HG03097 (cell line): Measurements from ENCODE around the gene IL17REL.

ENCODE experiments used
- ATAC-seq: cut with Tn5 transposase; IDR thresholded peaks from one replicate; pipeline ENCODE4 v1.9.1; 2021; ENCODE audit not compliant: unreplicated experiment, low FRiP score

Gene IL17REL

GRCh38 chr22:50012211-50013181 lies at the start of gene IL17REL:
Gene IL17REL, minus strand, starts transcription at chr22:50012765. Its CDS starts 119 bp downstream, at chr22:50012646.
- ATAC-seq: no peak

DNA sequence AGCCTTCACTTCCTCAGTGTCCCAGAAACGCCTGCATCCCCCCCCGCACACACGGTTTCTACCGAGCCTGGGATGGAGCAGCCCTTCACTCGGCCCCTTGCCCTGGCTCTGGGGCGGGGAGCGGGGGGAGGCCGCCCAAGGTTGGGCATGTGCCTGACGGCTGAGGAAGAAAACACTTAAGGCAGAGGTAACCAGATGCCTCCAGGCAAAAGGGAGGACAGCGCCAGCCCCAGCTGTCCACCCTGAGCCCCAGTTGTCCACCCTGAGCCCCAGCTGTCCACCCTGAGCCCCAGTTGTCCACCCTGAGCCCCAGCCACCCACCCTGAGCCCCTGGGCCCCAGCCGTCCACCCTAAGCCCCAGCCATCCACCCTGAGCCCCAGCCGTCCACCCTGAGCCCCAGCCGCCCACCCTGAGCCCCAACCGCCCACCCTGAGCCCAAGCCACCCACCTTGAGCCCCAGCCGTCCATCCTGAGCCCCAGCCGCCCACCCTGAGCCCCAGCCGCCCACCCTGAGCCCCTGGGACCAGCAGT lies 49.3 kb upstream of the IL17REL start:
- ATAC-seq: no peak

DNA sequence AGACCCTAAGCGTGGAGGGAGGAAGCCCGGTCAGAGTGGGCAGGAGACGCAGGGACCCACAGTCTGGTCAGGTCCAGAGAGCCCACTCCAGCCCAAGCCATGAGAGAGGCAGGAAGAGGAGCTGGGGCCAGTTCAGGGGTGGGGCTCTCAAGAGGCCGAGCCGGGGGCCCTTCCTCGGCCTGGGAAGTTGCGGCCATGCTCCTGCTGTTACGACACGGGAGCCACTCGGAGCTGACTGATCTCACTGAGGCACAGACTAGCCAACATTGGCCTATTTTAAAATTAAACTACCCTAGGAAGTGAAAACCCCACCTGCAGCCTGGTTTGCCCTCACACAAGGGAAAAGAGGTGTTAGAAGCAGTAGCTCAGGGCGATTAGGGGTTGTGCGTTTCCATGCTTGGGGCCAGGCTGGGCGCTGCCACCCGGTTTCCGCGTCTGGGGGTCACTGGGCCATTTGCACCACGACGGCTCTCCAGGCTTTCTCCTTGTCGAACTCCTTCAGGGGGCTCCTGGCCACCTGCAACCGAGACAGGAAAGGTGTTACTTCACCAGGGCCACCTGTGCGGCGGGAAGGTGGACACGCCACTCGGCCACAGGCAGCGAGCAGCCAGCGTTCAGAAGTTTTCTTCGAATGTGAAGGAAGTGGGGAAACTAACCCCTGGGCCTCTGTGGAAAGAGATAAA lies 48.7 kb upstream of the IL17REL start:
- ATAC-seq: no peak

DNA sequence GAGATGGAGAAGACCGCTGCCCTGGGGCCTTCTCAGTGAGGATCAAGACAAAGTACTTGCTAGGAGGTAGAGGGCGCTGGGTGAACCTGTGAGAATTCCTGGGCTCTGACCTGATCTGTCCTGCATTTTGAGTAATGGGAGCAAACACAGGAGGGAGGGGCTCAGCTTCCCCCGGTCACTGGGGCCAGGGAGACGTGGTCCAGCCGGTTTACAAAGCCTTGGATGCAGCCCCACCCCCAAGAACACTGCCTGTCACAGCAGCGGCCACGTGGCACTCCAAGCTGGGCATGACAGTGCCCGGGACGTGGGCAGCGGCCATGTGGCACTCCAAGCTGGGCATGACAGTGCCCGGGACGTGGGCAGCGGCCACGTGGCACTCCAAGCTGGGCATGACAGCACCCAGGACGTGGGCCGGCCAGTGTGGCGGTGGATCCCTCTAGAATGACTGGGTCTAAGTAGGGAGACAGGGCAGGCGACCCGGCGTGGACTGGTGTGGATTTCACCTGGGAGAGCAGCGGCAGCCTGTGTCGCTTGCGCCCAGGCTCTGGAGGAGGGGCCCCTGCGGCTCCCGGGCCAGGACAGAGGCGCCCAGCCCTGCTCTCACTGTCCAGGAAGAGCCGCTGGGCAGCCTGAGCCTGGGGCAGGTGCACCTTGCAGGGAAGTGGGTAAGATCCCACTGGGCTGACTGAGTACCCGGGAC lies 48.0 kb upstream of the IL17REL start:
- ATAC-seq: no peak

DNA sequence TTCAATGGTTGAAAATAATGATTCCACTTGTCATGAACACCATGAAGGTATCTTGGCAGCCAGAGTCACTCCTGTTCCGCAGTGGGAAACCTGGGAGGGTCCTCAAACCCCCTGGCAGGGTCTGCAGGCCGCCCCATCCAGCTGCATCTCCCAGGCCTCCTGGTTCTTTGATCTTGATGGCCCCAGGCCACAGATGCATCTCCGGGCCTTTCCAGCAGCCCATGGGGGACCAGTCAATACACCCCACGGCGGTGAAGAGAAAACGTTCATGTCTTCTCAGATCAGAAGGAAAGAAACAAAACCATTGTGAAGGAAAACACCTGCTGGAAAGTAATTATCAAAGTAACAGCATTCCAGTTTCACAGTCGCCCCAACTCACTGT lies 47.3 kb upstream of the IL17REL start:
- no peak for ATAC-seq

- ATAC-seq: no peak
These were observed 46.6 kb upstream of the IL17REL start for GRCh38 chr22:50058906-50059880.

- no peak for ATAC-seq
These were observed 45.7 kb upstream of the IL17REL start, which contains the start of gene TTLL8 for GRCh38 chr22:50058061-50058905. Gene TTLL8, minus strand, starts transcription at chr22:50058298.

- no peak for ATAC-seq
These were observed 44.9 kb upstream of the IL17REL start for GRCh38 chr22:50057278-50058060.

- no peak for ATAC-seq
These were observed 43.8 kb upstream of the IL17REL start for GRCh38 chr22:50056214-50056972.

GRCh38 chr22:50053861-50054260 lies 41.3 kb upstream of the IL17REL start:
- ATAC-seq: no peak

DNA sequence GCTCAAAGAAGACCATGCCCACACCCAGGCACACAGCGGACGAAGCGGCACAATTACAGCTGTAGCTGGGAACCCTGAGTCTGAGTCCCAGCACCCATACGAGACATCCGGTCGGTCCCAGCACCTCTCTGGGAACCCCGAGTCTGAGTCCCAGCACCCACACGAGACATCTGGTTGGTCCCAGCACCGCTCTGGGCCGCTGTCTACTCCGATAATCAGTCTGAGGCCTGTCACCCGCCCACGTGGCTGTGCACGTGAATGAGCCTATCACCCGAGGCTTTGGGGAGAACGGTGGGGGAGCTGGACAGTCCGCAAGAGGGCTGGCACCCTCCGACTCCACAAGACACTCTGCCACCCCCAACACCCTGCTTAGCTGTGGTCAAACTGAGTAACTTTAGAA lies 39.4 kb upstream of the IL17REL start:
- ATAC-seq: no peak

DNA sequence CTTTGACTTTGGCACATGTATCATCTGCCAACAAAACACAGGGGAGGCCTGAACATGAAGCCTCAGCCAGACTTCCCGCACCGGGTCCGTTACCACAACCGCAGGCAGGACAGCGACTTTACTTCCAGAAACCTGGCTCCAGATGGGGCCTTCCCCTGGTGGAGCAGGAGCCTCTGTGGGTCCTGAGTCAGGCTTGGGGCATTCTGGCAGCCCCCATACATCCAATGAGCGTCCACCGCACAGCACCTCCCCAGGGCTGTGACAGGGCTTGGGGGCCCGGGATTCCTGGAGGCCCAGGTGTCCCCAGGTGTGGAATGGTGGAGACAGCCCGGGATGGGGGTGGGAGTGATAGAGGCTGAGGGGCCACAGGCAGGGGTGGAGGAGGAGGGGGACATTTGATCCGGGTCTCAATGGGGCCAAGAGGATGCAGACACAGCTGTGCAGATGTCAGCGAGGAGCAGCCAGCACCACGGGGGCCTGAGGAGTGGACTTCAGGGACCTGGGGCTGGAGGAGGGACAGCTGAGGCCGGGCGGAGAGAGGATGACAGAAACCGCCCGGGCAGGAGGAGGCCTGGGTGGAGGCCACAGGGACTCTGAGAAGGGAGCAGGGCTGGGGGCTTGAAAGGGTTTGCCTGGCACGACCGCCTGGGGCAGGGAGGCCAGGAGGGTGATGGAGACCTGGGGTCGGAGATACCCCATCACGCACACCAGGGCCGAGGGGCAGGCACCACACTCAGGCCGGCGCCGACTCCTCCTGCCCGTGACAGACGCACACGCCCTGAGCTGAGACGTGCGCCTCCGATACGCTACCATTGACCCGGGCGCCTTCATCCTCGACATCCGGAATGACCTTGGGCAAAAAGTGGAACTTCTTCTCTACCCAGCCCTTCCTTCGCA lies 37.0 kb upstream of the IL17REL start:
- no peak for ATAC-seq

GRCh38 chr22:50048836-50049235 lies 36.3 kb upstream of the IL17REL start:
- ATAC-seq: no peak

DNA sequence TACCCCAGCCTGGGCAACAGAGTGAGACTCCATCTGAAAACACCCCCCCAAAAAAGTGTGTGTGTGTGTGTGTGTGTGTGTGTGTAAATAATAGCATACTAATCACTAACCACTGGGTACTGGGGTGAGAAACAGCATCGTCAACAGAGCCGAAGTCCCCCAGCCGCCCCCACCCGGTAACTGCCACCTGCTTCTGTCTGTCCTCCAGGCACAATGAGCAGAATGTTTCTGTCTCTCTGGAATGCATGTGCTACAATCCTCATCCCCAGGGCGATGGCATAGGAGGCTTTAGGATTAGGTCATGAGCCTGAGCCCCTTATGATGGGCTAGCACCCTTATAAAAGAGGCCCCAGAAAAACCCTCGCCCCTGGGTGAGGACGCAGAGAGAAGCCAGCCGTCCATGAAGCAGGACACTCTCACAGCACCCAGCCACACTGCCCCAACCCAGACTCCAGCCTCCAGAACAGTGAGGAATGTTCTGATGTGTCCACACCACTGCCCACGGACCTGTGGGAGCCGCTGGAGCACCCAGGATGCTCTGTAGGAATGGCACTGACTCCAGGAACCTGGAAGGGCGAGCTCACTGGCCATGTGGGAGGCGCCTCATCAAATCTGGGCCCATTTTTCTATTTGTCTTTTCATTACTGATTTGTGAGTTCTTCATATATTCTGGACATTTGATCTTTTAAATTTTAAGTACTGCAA lies 35.6 kb upstream of the IL17REL start:
- no peak for ATAC-seq

- no peak for ATAC-seq
These were observed 34.8 kb upstream of the IL17REL start for GRCh38 chr22:50047346-50047745.
